K562 (cell line): ENCODE measurements around the gene MPRIP. TPM values are rescaled to one million over a fixed set of nuclear protein-coding genes. Genes with fewer than 3 reads are reported as not detected.

Experiments used
- CHD4 ChIP-seq: fragments of 200-600 bp; sonication (generic); IDR thresholded peaks from 3 replicates; pipeline ENCODE4 v1.6.1; 2012; ENCODE audit warnings: low read depth, mild to moderate bottlenecking, mixed read lengths, low read length, inconsistent platforms; ENCODE audit not compliant: insufficient read depth, insufficient replicate concordance, poor library complexity, severe bottlenecking
- KLF10 ChIP-seq: fragments of 250-450 bp; sonication (Bioruptor Pico); IDR thresholded peaks from 2 replicates; pipeline ENCODE4 v1.6.1; 2021; ENCODE audit warnings: matching md5 sums
- LARP7 ChIP-seq: fragments of 450-650 bp; IDR thresholded peaks from 2 replicates; pipeline ENCODE4 v1.6.1; 2016
- POLR3G ChIP-seq: IDR thresholded peaks from 2 replicates; pipeline ENCODE4 v1.6.1; 2011; ENCODE audit not compliant: insufficient read length, insufficient replicate concordance; ENCODE audit errors: extremely low read depth
- SMARCA4 ChIP-seq: fragments of 450-650 bp; IDR thresholded peaks from 2 replicates; pipeline ENCODE4 v1.6.1; 2016
- SUPT5H ChIP-seq: fragments of 450-650 bp; IDR thresholded peaks from 2 replicates; pipeline ENCODE4 v1.6.1; 2016
- U2AF1 ChIP-seq: fragments of 200-400 bp; formaldehyde crosslinking; optimal IDR thresholded peaks from 2 replicates; pipeline ENCODE3; 2017; ENCODE audit warnings: mild to moderate bottlenecking, low read depth, low read length, moderate library complexity
- ZC3H4 ChIP-seq: sonication (generic); formaldehyde crosslinking; IDR thresholded peaks from 2 replicates; pipeline ENCODE4 v1.9.0; 2021; ENCODE audit warnings: missing genetic modification reagents, borderline replicate concordance
- ZNF121 ChIP-seq: sonication (generic); formaldehyde crosslinking; conservative IDR thresholded peaks from 2 replicates; pipeline ENCODE4 v1.8.0; 2022; ENCODE audit warnings: missing genetic modification reagents
- ZNF408 ChIP-seq: fragments of 250-450 bp; sonication (Bioruptor Pico); IDR thresholded peaks from 2 replicates; pipeline ENCODE4 v1.4.0; 2020; ENCODE audit warnings: low read depth, mild to moderate bottlenecking, moderate library complexity
- polyA plus RNA-seq, 8 experiments: library from polyadenylated mRNA; depleted of rRNA in 4 of 8; stranded (reverse) in 5 of 8; unstranded in 3 of 8; fragments of >200 nt; fragmentation: Nextera tagmentation in 2 of 8; fragmentation: Illumina TruSeq in 1 of 8; extraction: Ambion mirVana in 2 of 8; extraction: Trizol in 1 of 8; gene quantifications; 2 replicates each; pipeline versions ENCODE4 v1.2.1 to v1.2.3, GENCODE V29; 2011 to 2014; ENCODE audit warnings: inconsistent platforms in 1 of 8, missing spikeins in 1 of 8
- total RNA-seq, 7 experiments: library from RNA; depleted of rRNA in 6 of 7; stranded (reverse); fragments of >200 nt in 6 of 7; fragmentation: Illumina TruSeq in 2 of 7; extraction: Trizol in 2 of 7; gene quantifications; 2 replicates each; pipeline versions ENCODE4 v1.2.1 to v1.2.3, GENCODE V29; 2011 to 2021; ENCODE audit warnings: low replicate concordance in 1 of 7
- TF ChIP-seq, protein P1 (sequence below), 2 experiments: fragments of 450-650 bp in 1 of 2; sonication (generic) in 1 of 2; formaldehyde crosslinking; conservative IDR thresholded peaks; 2 replicates each; pipeline versions ENCODE4 v1.4.0 to v1.8.1; 2020 to 2022; ENCODE audit warnings: mild to moderate bottlenecking in 1 of 2, missing genetic modification reagents in 1 of 2
- TF ChIP-seq, protein P2 (sequence below): fragments of 250-450 bp; sonication (Bioruptor Pico); IDR thresholded peaks from 2 replicates; pipeline ENCODE4 v1.4.0; 2020
- TF ChIP-seq, protein P3 (sequence below): fragments of 200-800 bp; sonication (Bioruptor generic); IDR thresholded peaks from 2 replicates; pipeline ENCODE4 v1.6.1; 2017; ENCODE audit warnings: missing genetic modification characterization, missing compliant biosample characterization
- TF ChIP-seq, protein P4 (sequence below): fragments of 250-450 bp; sonication (Bioruptor Pico); IDR thresholded peaks from 2 replicates; pipeline ENCODE4 v1.9.0; 2021; ENCODE audit warnings: mild to moderate bottlenecking
- TF ChIP-seq, protein P5 (sequence below), 2 experiments: fragments of 450-650 bp; IDR thresholded peaks; 2 replicates each; pipeline ENCODE4 v1.6.1; 2016

Gene MPRIP
- total and polyA plus RNA-seq, 9 of the 15 experiments (the other 6 are each of a cell fraction or from before 2014, with no cell fraction given) = 10.0 to 72.6 (median 30.1) TPM

DNA sequence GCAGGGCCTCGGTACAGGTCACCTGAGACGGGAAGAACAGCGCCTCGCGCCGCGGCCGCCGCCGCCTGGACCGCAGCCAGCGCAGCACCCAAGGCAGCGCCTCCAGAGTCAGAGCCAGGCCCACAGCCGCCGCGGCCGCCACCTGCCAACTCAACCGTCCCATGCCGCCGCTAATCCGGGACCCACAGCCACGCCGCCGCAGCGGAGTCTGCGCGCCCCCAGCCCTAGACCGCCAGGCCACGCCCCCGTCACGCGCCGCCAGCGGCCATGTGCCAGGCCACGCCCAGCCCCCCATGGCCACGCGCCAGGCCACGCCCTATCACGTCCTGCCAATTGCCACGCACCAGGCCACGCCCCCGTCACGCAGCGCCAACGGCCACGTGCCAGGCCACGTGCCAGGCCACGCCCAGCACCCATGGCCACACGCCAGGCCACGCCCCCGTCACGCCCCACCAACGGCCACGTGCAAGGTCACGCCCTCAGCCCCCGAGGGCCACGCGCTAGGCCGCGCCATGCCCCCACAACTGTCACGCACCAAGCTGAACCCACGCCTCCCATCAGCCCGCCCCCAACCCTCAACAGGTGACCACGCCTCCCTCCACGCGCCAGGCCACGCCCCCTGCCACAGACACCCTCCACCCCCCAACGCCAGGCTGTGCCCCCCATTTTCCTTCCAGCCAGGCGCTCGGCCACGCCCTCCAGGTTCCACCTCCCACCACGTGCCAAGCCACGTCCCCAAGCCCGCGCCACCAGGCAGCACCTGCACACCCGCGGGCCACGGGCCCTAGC lies 164.1 kb downstream of the MPRIP start, which contains the start of gene PLD6 (continued):
- TF ChIP-seq SUPT5H = no peak
- TF ChIP-seq, protein P1, sequence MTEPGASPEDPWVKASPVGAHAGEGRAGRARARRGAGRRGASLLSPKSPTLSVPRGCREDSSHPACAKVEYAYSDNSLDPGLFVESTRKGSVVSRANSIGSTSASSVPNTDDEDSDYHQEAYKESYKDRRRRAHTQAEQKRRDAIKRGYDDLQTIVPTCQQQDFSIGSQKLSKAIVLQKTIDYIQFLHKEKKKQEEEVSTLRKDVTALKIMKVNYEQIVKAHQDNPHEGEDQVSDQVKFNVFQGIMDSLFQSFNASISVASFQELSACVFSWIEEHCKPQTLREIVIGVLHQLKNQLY (CRISPR knock-in tag; conservative IDR thresholded peaks at IDR 0.05) = peak; percentile 80 to 97; a peak in 3 of 4 replicates
- TF ChIP-seq, protein P2, sequence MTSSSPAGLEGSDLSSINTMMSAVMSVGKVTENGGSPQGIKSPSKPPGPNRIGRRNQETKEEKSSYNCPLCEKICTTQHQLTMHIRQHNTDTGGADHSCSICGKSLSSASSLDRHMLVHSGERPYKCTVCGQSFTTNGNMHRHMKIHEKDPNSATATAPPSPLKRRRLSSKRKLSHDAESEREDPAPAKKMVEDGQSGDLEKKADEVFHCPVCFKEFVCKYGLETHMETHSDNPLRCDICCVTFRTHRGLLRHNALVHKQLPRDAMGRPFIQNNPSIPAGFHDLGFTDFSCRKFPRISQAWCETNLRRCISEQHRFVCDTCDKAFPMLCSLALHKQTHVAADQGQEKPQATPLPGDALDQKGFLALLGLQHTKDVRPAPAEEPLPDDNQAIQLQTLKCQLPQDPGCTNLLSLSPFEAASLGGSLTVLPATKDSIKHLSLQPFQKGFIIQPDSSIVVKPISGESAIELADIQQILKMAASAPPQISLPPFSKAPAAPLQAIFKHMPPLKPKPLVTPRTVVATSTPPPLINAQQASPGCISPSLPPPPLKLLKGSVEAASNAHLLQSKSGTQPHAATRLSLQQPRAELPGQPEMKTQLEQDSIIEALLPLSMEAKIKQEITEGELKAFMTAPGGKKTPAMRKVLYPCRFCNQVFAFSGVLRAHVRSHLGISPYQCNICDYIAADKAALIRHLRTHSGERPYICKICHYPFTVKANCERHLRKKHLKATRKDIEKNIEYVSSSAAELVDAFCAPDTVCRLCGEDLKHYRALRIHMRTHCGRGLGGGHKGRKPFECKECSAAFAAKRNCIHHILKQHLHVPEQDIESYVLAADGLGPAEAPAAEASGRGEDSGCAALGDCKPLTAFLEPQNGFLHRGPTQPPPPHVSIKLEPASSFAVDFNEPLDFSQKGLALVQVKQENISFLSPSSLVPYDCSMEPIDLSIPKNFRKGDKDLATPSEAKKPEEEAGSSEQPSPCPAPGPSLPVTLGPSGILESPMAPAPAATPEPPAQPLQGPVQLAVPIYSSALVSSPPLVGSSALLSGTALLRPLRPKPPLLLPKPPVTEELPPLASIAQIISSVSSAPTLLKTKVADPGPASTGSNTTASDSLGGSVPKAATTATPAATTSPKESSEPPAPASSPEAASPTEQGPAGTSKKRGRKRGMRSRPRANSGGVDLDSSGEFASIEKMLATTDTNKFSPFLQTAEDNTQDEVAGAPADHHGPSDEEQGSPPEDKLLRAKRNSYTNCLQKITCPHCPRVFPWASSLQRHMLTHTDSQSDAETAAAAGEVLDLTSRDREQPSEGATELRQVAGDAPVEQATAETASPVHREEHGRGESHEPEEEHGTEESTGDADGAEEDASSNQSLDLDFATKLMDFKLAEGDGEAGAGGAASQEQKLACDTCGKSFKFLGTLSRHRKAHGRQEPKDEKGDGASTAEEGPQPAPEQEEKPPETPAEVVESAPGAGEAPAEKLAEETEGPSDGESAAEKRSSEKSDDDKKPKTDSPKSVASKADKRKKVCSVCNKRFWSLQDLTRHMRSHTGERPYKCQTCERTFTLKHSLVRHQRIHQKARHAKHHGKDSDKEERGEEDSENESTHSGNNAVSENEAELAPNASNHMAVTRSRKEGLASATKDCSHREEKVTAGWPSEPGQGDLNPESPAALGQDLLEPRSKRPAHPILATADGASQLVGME (CRISPR knock-in tag) = no peak
- peak; percentile 85; the same call in 1 of the 2 replicates for TF ChIP-seq ZC3H4
- no peak for TF ChIP-seq ZNF121 (CRISPR knock-in tag)
- TF ChIP-seq, protein P3, sequence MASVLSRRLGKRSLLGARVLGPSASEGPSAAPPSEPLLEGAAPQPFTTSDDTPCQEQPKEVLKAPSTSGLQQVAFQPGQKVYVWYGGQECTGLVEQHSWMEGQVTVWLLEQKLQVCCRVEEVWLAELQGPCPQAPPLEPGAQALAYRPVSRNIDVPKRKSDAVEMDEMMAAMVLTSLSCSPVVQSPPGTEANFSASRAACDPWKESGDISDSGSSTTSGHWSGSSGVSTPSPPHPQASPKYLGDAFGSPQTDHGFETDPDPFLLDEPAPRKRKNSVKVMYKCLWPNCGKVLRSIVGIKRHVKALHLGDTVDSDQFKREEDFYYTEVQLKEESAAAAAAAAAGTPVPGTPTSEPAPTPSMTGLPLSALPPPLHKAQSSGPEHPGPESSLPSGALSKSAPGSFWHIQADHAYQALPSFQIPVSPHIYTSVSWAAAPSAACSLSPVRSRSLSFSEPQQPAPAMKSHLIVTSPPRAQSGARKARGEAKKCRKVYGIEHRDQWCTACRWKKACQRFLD (CRISPR knock-in tag) = no peak
- no peak for TF ChIP-seq LARP7
- TF ChIP-seq CHD4 = no peak
- no peak for TF ChIP-seq SMARCA4
- TF ChIP-seq POLR3G = no peak
- TF ChIP-seq, protein P4, sequence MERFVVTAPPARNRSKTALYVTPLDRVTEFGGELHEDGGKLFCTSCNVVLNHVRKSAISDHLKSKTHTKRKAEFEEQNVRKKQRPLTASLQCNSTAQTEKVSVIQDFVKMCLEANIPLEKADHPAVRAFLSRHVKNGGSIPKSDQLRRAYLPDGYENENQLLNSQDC (CRISPR knock-in tag) = no peak
- no peak for TF ChIP-seq ZNF408 (CRISPR knock-in tag)
- TF ChIP-seq, protein P5, sequence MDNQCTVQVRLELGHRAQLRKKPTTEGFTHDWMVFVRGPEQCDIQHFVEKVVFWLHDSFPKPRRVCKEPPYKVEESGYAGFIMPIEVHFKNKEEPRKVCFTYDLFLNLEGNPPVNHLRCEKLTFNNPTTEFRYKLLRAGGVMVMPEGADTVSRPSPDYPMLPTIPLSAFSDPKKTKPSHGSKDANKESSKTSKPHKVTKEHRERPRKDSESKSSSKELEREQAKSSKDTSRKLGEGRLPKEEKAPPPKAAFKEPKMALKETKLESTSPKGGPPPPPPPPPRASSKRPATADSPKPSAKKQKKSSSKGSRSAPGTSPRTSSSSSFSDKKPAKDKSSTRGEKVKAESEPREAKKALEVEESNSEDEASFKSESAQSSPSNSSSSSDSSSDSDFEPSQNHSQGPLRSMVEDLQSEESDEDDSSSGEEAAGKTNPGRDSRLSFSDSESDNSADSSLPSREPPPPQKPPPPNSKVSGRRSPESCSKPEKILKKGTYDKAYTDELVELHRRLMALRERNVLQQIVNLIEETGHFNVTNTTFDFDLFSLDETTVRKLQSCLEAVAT (IDR thresholded peaks at IDR 0.05) = no peak
- no peak for TF ChIP-seq KLF10 (CRISPR knock-in tag)
- no peak for TF ChIP-seq U2AF1
